SU-DHL-6 (cell line): Measurements from ENCODE around the gene GOPC.

ENCODE experiments used
- H2AFZ ChIP-seq: fragments of 200-600 bp; sonication (generic); 2 replicates; pipeline ENCODE4 v1.6.1; 2014; ENCODE audit warnings: low read depth, mild to moderate bottlenecking, moderate library complexity, mixed read lengths, antibody characterized with exemption, low read length; ENCODE audit not compliant: severe bottlenecking
- H3F3A ChIP-seq: fragments of 200-600 bp; shearing (Covaris generic); 2 replicates; pipeline ENCODE4 v1.6.0; 2016; ENCODE audit warnings: antibody characterized with exemption, mild to moderate bottlenecking; ENCODE audit not compliant: insufficient read depth
- H3K27ac ChIP-seq: fragments of 200-600 bp; sonication (generic); 2 replicates; pipeline ENCODE4 v1.5.1; 2016; ENCODE audit warnings: low read depth, mild to moderate bottlenecking, low read length, moderate library complexity, mixed read lengths
- H3K27me3 ChIP-seq: fragments of 200-600 bp; sonication (generic), shearing (Covaris generic); 2 replicates; pipeline ENCODE4 v1.6.0; 2014; ENCODE audit warnings: mild to moderate bottlenecking, low read length
- H3K36me3 ChIP-seq: fragments of 200-600 bp; sonication (generic); 2 replicates; pipeline ENCODE4 v1.6.1; 2014; ENCODE audit warnings: mild to moderate bottlenecking, low read length, mixed read lengths
- H3K4me2 ChIP-seq: fragments of 300-600, 200-600 bp; shearing (Covaris generic), sonication (generic); 2 replicates; pipeline ENCODE4 v1.6.0; 2014; ENCODE audit warnings: low read length, low read depth, mild to moderate bottlenecking; ENCODE audit not compliant: poor library complexity, severe bottlenecking
- H3K4me3 ChIP-seq: fragments of 200-600 bp; sonication (generic); 2 replicates; pipeline ENCODE4 v1.5.1; 2014; ENCODE audit warnings: antibody characterized with exemption, low read length, mild to moderate bottlenecking, mixed read lengths; ENCODE audit not compliant: insufficient read depth, poor library complexity, severe bottlenecking
- H3K79me2 ChIP-seq: fragments of 200-600 bp; sonication (generic); 2 replicates; pipeline ENCODE4 v1.6.1; 2014; ENCODE audit warnings: mild to moderate bottlenecking, low read length, moderate library complexity; ENCODE audit not compliant: insufficient read depth
- H3K9ac ChIP-seq: fragments of 200-600 bp; sonication (generic); 2 replicates; pipeline ENCODE4 v1.7.0; 2014; ENCODE audit warnings: mild to moderate bottlenecking, low read length
- H3K9me2 ChIP-seq: fragments of 200-600 bp; sonication (generic); replicated peaks from 2 replicates; pipeline ENCODE4 v1.6.1; 2014; ENCODE audit warnings: low read length; ENCODE audit not compliant: insufficient read depth
- H3K9me3 ChIP-seq: fragments of 200-600 bp; sonication (generic); 2 replicates; pipeline ENCODE4 v1.6.1; 2014; ENCODE audit warnings: low read length, mixed read lengths; ENCODE audit not compliant: insufficient read depth
- H4K20me1 ChIP-seq: fragments of 200-600 bp; sonication (generic); 2 replicates; pipeline ENCODE4 v1.6.1; 2014; ENCODE audit warnings: low read depth, mild to moderate bottlenecking, antibody characterized with exemption, low read length, moderate library complexity, mixed read lengths
- EZH2phosphoT487 ChIP-seq: fragments of 200-600 bp; sonication (generic), shearing (Covaris generic); conservative IDR thresholded peaks from 2 replicates; pipeline ENCODE4 v1.6.1; 2018; ENCODE audit warnings: mild to moderate bottlenecking, antibody characterized with exemption, low read length, moderate library complexity, mixed read lengths
- TF ChIP-seq, protein P1 (sequence below): fragments of 200-600 bp; sonication (generic); IDR thresholded peaks from one replicate; pipeline ENCODE4 v1.5.1; 2017; ENCODE audit warnings: antibody characterized with exemption, mild to moderate bottlenecking, low read length, moderate library complexity; ENCODE audit not compliant: insufficient read depth, poor library complexity, severe bottlenecking

Gene GOPC

DNA sequence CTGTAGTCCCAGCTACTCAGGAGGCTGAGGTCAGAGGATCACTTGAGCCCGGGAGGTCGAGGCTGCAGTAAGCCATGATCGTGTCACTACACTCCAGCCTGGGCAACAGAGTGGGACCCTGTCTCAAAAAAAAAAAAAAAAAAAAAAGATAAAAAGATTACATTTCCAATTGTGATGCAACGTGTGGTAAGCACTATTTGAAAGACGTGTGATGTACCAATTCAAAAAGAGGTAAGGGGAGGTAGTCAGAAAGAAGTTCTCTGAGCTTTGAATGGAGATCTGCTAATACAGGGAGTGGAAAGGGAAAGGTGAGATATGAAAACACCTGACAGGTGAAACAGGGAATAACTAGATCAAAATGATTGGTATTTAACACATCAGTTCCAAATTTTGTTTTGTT, 11.9 kb downstream of the GOPC start:
- H3K79me2 ChIP-seq = peaks cover 89% of the 10 kb centered on the region
- H3K36me3 ChIP-seq = peaks cover 25% of the 10 kb centered on the region
- H3F3A ChIP-seq = no peaks in the 10 kb centered on the region
- no peak overlapping the region for H3K9ac ChIP-seq
- H3K9me2 ChIP-seq = no peaks in the 10 kb centered on the region
- no peak overlapping the region for H2AFZ ChIP-seq
- H4K20me1 ChIP-seq = peaks cover 11% of the 10 kb centered on the region; the same call in 1 of the 2 replicates
- no peaks in the 10 kb centered on the region for H3K9me3 ChIP-seq
- TF ChIP-seq EZH2phosphoT487 = no peak
- TF ChIP-seq, protein P1, sequence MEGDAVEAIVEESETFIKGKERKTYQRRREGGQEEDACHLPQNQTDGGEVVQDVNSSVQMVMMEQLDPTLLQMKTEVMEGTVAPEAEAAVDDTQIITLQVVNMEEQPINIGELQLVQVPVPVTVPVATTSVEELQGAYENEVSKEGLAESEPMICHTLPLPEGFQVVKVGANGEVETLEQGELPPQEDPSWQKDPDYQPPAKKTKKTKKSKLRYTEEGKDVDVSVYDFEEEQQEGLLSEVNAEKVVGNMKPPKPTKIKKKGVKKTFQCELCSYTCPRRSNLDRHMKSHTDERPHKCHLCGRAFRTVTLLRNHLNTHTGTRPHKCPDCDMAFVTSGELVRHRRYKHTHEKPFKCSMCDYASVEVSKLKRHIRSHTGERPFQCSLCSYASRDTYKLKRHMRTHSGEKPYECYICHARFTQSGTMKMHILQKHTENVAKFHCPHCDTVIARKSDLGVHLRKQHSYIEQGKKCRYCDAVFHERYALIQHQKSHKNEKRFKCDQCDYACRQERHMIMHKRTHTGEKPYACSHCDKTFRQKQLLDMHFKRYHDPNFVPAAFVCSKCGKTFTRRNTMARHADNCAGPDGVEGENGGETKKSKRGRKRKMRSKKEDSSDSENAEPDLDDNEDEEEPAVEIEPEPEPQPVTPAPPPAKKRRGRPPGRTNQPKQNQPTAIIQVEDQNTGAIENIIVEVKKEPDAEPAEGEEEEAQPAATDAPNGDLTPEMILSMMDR = no peak
- no peak overlapping the region for H3K4me2 ChIP-seq
- H3K4me3 ChIP-seq = no peak overlapping the region
- H3K27ac ChIP-seq = no peak overlapping the region
- no peaks in the 10 kb centered on the region for H3K27me3 ChIP-seq

DNA sequence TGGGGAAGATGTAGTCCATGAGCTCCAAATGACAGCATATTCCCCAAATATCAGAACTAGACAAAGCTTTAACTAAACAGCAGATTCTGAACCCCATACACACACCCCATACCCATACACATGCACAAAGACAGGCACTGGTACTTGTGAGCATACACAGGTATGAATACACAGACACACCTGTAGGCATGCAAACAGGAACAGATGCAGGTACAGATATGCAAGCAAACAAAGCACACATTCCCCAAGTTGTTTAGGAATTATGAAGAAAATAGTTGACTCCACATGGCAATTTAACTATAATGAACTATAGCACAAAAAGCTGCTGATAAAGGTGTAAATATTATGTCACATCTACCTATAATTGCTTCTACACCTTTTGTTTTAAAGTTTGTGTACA, 16.7 kb downstream of the GOPC start:
- Histone ChIP-seq H3K9me2 (no peaks in the 10 kb centered on the region), H4K20me1 (0 out of 2 replicates have a peak, but pooled peaks cover 4% of the 10 kb centered on the region), H3K27ac (no peak overlapping the region), H2AFZ (no peak overlapping the region), H3K9ac (no peak overlapping the region), H3K79me2 (peaks cover 88% of the 10 kb centered on the region), H3K4me2 (no peak overlapping the region), H3K9me3 (no peaks in the 10 kb centered on the region), H3K36me3 (peaks cover 35% of the 10 kb centered on the region), H3K4me3 (no peak overlapping the region), H3F3A (no peaks in the 10 kb centered on the region), H3K27me3 (no peaks in the 10 kb centered on the region)
- TF ChIP-seq EZH2phosphoT487 = no peak
- TF ChIP-seq, protein P1 = no peak

DNA sequence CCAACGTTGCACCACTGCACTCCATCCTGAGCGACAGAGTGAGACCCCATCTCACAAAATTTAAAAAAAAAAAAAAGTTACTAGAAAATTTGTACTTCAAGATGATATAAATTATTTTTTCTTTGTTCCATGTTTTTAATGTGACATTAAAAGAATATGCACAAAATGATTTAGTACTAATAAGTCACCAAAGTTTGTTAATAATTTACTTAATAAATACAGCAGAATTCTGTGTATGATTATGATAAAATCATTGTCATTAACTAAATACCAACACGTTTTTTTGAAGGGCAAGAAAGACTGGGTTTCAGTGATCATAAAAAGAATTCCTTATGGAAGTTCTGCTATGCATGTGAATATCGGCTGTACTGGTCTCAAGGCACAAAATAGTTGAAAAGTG, 28.1 kb downstream of the GOPC start:
- Histone ChIP-seq H3K9ac (no peak overlapping the region), H4K20me1 (peaks cover 2% of the 10 kb centered on the region; the same call in 1 of the 2 replicates), H3K4me2 (no peak overlapping the region), H3K27me3 (no peaks in the 10 kb centered on the region), H3K9me2 (no peaks in the 10 kb centered on the region), H2AFZ (no peak overlapping the region), H3F3A (no peaks in the 10 kb centered on the region), H3K36me3 (peaks cover 77% of the 10 kb centered on the region), H3K79me2 (peaks cover 16% of the 10 kb centered on the region; the same call in 1 of the 2 replicates), H3K4me3 (no peak overlapping the region), H3K27ac (no peak overlapping the region), H3K9me3 (no peaks in the 10 kb centered on the region)
- no peak for TF ChIP-seq EZH2phosphoT487
- TF ChIP-seq, protein P1 = no peak
